Coronary artery (tissue), 2 donors: ENCODE measurements around the gene FOXP1.
A peak's percentile ranks its signal among the peaks of the same experiment; 100 is the strongest.

Experiments
- DNase-seq: peaks from one replicate; pipeline ENCODE4 v3.0.0-alpha.2; 2017; ENCODE audit warnings: low spot score
- H3K27ac ChIP-seq, 2 donors: fragments of 200-600 bp; sonication (generic); one replicate each; pipeline ENCODE4 v1.5.1; 2016 to 2019
- H3K4me3 ChIP-seq: fragments of 200-600 bp; sonication (generic); 2 replicates; pipeline ENCODE4 v1.5.1; 2016; ENCODE audit warnings: mild to moderate bottlenecking, moderate library complexity
- TF ChIP-seq, protein P1 (sequence below): fragments of 200-600 bp; sonication (generic); IDR thresholded peaks from one replicate; pipeline ENCODE4 v1.5.1; 2019; ENCODE audit warnings: antibody characterized with exemption

FOXP1 gene

DNA sequence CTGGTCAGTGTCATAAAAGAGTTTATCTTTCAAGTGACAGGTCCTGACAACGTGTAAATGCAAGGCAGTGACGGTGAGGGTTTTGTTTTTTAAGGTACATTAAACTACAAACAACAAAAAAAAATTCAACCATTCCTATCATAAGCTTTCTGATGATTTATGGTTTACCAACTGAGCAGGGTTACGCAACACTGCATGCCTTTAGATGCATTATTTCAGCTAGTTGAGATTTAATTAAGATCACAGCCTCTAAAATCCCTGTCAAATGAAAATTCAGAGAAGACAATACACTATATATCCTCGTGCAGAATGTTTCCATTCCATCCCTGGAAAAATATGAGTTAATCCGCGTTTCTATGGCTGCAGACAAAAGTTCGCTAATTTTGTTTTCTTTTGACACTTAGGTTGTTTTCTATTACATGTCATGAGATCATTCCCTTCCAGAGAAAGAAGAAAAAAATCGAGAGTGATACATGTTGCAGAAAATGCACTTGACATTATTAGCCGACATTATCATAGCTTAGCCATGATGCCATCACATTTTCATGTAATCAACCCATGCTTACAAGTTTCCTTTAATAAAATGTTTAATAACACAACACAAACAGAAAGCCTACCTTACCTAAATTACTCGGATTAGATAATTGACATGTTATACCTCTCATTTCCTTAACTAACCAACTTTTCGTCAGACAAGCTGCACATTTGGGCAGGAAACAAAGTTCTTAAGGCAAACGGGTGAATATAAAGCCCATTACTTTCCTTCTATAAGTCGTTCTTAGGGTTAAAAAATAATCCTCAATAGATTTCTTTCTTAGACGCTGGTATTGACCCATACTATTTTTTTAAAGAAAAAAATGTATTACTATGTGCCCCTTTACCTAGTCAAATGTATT is 521.2 kb downstream of the FOXP1 start:
- H3K27ac ChIP-seq: peak overlapping the region; percentile 96 to 98
- peak overlapping the region; percentile 84 for H3K4me3 ChIP-seq
- no peak for DNase-seq
- TF ChIP-seq, protein P1, sequence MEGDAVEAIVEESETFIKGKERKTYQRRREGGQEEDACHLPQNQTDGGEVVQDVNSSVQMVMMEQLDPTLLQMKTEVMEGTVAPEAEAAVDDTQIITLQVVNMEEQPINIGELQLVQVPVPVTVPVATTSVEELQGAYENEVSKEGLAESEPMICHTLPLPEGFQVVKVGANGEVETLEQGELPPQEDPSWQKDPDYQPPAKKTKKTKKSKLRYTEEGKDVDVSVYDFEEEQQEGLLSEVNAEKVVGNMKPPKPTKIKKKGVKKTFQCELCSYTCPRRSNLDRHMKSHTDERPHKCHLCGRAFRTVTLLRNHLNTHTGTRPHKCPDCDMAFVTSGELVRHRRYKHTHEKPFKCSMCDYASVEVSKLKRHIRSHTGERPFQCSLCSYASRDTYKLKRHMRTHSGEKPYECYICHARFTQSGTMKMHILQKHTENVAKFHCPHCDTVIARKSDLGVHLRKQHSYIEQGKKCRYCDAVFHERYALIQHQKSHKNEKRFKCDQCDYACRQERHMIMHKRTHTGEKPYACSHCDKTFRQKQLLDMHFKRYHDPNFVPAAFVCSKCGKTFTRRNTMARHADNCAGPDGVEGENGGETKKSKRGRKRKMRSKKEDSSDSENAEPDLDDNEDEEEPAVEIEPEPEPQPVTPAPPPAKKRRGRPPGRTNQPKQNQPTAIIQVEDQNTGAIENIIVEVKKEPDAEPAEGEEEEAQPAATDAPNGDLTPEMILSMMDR: no peak

DNA sequence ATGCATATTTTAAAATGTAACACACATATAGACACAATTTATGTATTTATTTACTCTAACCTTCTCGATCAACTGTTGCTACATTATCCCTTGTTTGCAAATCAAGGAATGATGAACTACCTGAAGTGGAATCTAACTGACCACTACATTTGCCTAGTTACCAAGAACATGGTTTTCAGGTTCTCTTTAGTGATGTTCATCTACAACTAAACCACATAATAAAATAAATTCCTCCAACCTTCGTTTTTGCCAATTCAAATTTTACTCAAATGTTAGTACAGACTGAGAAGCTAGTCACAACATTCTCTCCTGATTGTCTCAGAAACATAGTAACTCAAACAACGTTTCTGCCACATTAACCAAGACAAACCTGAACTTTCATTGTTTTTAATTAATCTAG is 521.9 kb downstream of the FOXP1 start:
- no peak for DNase-seq
- peak overlapping the region; percentile 96 to 98 for H3K27ac ChIP-seq
- H3K4me3 ChIP-seq: peak overlapping the region; percentile 84
- TF ChIP-seq, protein P1: no peak

DNA sequence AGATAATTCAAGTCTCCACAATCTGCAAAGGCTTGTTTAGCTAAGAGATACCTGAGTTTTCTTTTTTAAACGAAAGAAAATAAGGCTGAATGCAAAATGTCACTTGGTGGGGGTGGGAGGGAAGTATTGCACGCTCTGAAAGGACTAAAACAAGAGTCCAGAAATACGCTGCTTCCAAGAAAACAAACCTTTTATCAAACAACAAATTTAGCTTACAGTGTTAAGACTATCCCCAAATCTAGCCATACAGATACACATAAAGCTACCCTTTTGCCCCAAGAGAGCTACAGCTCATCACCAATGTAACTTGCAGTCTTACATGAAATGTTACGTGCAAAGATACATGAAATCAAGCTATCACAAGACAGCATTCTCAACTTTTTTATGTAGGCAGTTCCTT is 522.5 kb downstream of the FOXP1 start:
- Histone ChIP-seq H3K27ac (peak overlapping the region; percentile 96 to 98), H3K4me3 (peak overlapping the region; percentile 84)
- TF ChIP-seq, protein P1: no peak

DNA sequence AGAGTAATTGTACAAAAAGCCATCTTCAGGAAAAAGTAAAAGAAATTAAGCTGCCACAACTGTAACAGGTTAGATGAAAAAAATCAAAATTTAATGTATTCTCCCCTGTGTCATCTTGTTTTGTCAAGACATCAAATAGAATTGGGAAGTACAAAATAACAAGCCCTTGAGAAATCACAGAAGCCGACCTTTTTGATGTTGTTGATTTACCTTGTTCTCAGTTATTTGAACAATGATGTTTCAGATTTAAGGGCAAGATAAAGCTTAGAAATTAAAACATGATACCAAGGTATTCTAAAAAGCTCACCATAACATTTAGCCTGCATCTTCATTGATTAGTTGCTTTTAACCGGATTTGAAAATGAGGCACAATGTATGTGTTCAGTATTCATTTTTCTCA is 523.0 kb downstream of the FOXP1 start:
- no peak for DNase-seq
- Histone ChIP-seq H3K27ac (peak overlapping the region; percentile 96 to 98), H3K4me3 (peak overlapping the region; percentile 84)
- TF ChIP-seq, protein P1: no peak

More for the DNA sequence above, 522.5 kb downstream of the FOXP1 start:
- DNase-seq: no peak

DNA sequence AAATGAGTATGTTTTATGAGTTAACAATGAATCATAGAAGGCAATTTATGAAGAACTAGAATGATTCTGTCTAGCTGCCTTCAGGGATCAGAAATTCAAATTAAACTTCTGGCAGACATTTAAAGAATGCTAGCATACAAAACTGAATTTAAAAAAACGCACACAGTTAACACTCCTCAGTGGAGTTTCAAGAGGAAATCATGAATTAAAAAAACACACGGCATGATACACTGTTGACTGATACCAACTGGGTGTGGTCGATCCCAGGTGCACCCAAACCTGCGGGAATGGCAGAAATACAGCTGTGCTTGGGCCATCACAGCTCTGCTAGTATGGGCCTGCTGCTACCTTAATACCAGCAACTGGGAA is 526.0 kb downstream of the FOXP1 start:
- TF ChIP-seq, protein P1: no peak
- Histone ChIP-seq H3K4me3 (peak overlapping the region; percentile 32), H3K27ac (peak overlapping the region; percentile 76 to 98)
- no peak for DNase-seq

DNA sequence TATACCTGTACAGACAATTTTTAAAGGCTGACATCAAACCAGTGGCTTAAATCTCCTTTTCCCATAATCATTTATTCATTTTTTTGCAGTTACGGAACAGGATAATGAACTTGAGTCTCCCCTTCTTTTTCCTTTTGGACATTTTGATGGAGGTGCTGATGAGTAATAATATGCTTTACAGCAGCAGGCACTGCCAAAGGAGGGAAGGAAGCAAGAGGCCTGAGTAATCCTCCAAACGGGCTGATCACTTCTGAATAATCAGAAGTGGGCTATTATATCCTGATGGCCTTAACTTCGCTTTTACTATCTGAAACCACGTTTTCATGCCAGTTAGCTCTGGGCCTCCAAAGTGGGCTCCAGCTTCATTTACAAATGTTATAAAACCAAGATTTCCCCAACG is 527.2 kb downstream of the FOXP1 start:
- peak overlapping the region; percentile 43 to 62 for H3K27ac ChIP-seq
- TF ChIP-seq, protein P1: no peak
- H3K4me3 ChIP-seq: no peak overlapping the region
- DNase-seq: no peak
